Middle frontal gyrus (tissue), 1 donor: Measurements from ENCODE around the gene EML6.

Source experiments
- DNase-seq: peaks from one replicate; pipeline ENCODE4 v3.0.0-alpha.2; 2015; ENCODE audit warnings: low spot score; ENCODE audit errors: extremely low spot score

The EML6 gene

GRCh38 chr2:54755641-54756326 is 32.3 kb downstream of the EML6 start:
- DNase-seq, result no peak

GRCh38 chr2:54757500-54757899 is 34.0 kb downstream of the EML6 start:
- no peak for DNase-seq

GRCh38 chr2:54758951-54759350 is 35.5 kb downstream of the EML6 start:
- no peak for DNase-seq

GRCh38 chr2:54760310-54760709 is 36.8 kb downstream of the EML6 start:
- DNase-seq, result no peak

GRCh38 chr2:54763636-54764291 is 40.3 kb downstream of the EML6 start:
- DNase-seq, result no peak

- no peak for DNase-seq
Measured at GRCh38 chr2:54767921-54768320, 44.5 kb downstream of the EML6 start.

- DNase-seq, result no peak
Measured at GRCh38 chr2:54768772-54769428, 45.4 kb downstream of the EML6 start.

GRCh38 chr2:54770211-54770610 is 46.7 kb downstream of the EML6 start:
- no peak for DNase-seq

- DNase-seq, result no peak
Measured at GRCh38 chr2:54770676-54771075, 47.2 kb downstream of the EML6 start.

GRCh38 chr2:54771166-54771885 is 47.9 kb downstream of the EML6 start:
- no peak for DNase-seq

- no peak for DNase-seq
Measured at GRCh38 chr2:54772110-54772509, 48.6 kb downstream of the EML6 start.

- no peak for DNase-seq
Measured at GRCh38 chr2:54772531-54772930, 49.1 kb downstream of the EML6 start.

GRCh38 chr2:54773233-54773632 is 49.8 kb downstream of the EML6 start:
- no peak for DNase-seq

GRCh38 chr2:54773838-54774237 is 50.4 kb downstream of the EML6 start:
- no peak for DNase-seq

GRCh38 chr2:54775710-54776109 is 52.2 kb downstream of the EML6 start:
- DNase-seq, result no peak

- DNase-seq, result no peak
Measured at GRCh38 chr2:54776494-54776893, 53.0 kb downstream of the EML6 start.

- DNase-seq, result no peak
Measured at GRCh38 chr2:54783349-54783748, 59.9 kb downstream of the EML6 start.

GRCh38 chr2:54787270-54787669 is 63.8 kb downstream of the EML6 start:
- no peak for DNase-seq

GRCh38 chr2:54787755-54788366 is 64.4 kb downstream of the EML6 start:
- no peak for DNase-seq

- no peak for DNase-seq
Measured at GRCh38 chr2:54789878-54790277, 66.4 kb downstream of the EML6 start.

- no peak for DNase-seq
Measured at GRCh38 chr2:54791831-54792230, 68.4 kb downstream of the EML6 start.

- DNase-seq, result no peak
Measured at GRCh38 chr2:54797307-54797706, 73.8 kb downstream of the EML6 start.
